NOMO-1 (cell line): ENCODE measurements around the gene CBX7.

Source experiments
- DNase-seq, 2 experiments: peaks; one replicate each; lab custom pipeline; 2025; ENCODE audit not compliant: unreplicated experiment in 2 of 2; lab: John Stamatoyannopoulos, UW

The CBX7 gene

GRCh38 chr22:39148026-39148726 lies 4.3 kb downstream of the CBX7 start:
- no peak for DNase-seq

GRCh38 chr22:39147335-39148025 lies 5.0 kb downstream of the CBX7 start:
- DNase-seq = no peak

- DNase-seq = no peak
Observed at GRCh38 chr22:39146256-39147101, 6.0 kb downstream of the CBX7 start.

- peak in 1 of 2 experiments; percentile 40 for DNase-seq
Observed at GRCh38 chr22:39144101-39144767, 8.2 kb downstream of the CBX7 start.

- no peak for DNase-seq
Observed at GRCh38 chr22:39142088-39142680, 10.3 kb downstream of the CBX7 start.

GRCh38 chr22:39139933-39140332 lies 12.5 kb downstream of the CBX7 start:
- no peak for DNase-seq

GRCh38 chr22:39138357-39138997 lies 14.0 kb downstream of the CBX7 start:
- no peak for DNase-seq

- no peak for DNase-seq
Observed at GRCh38 chr22:39136317-39136716, 16.2 kb downstream of the CBX7 start.

- peak; percentile 21 to 29 for DNase-seq
Observed at GRCh38 chr22:39135092-39135896, 17.2 kb downstream of the CBX7 start.

- no peak for DNase-seq
Observed at GRCh38 chr22:39134366-39135091, 18.0 kb downstream of the CBX7 start.

- no peak for DNase-seq
Observed at GRCh38 chr22:39133871-39134270, 18.6 kb downstream of the CBX7 start.

GRCh38 chr22:39132871-39133524 lies 19.5 kb downstream of the CBX7 start:
- no peak for DNase-seq

GRCh38 chr22:39132281-39132680 lies 20.2 kb downstream of the CBX7 start:
- DNase-seq = no peak

- no peak for DNase-seq
Observed at GRCh38 chr22:39130892-39131855, 21.3 kb downstream of the CBX7 start.

- DNase-seq = no peak
Observed at GRCh38 chr22:39130152-39130704, 22.3 kb downstream of the CBX7 start.

- DNase-seq = no peak
Observed at GRCh38 chr22:39129746-39130145, 22.7 kb downstream of the CBX7 start.

GRCh38 chr22:39129081-39129480 lies 23.4 kb downstream of the CBX7 start:
- DNase-seq = no peak
